ENCODE data around the gene RILPL2. TPM values are rescaled to one million over a fixed set of nuclear protein-coding genes. Genes with fewer than 3 reads are reported as not detected.

Gene RILPL2
- polyA plus RNA-seq, 3 donors: 19.3 to 25.1 (median 21.0) TPM

- H3K4me2 ChIP-seq (replicated peaks; ENCODE audit: extremely low read depth, low read length, poor library complexity, severe bottlenecking): no peak overlapping the region
- intact Hi-C loops (cut with micrococcal nuclease): no loop called here
- H3K36me3 ChIP-seq (replicated peaks in 1 of 2; ENCODE audit: control insufficient read depth in 1 of 2, insufficient read depth in 2 of 2, low read length in 2 of 2): peaks cover 10 to 33% of the 10 kb centered on the region in 2 donors
- H3K9ac ChIP-seq (ENCODE audit: insufficient read depth, low read length, poor library complexity, severe bottlenecking): no peak overlapping the region
- H3K4me1 ChIP-seq (ENCODE audit: control insufficient read depth in 1 of 2, insufficient read depth in 2 of 2, low read length in 2 of 2): no peaks in the 10 kb centered on the region
- no peak overlapping the region for H3K4me3 Mint-ChIP-seq
- H3K4me1 Mint-ChIP-seq: no peaks in the 10 kb centered on the region
- H4K20me1 ChIP-seq (ENCODE audit: insufficient read depth, low read length): peaks cover 7% of the 10 kb centered on the region
- no peaks in the 10 kb centered on the region for H3K79me2 ChIP-seq (ENCODE audit: insufficient read depth, low read length)
- no peak overlapping the region for H3K27ac ChIP-seq (ENCODE audit: low read depth in 1 of 2, low read length in 2 of 2)
- peaks cover 31 to 45% of the 10 kb centered on the region in 2 donors for H3K36me3 Mint-ChIP-seq
- no peak for DNase-seq
- no peaks in the 10 kb centered on the region for H3K9me3 ChIP-seq (replicated peaks in 1 of 2; ENCODE audit: control insufficient read depth in 1 of 2, insufficient read depth in 1 of 2, low read length in 2 of 2)
- 100% methylated on average over 6 of the region's 13 CpGs for WGBS (ENCODE audit: insufficient coverage)
- no peak for TF ChIP-seq CTCF (IDR thresholded peaks at IDR 0.05)
- H3K27me3 ChIP-seq (ENCODE audit: control insufficient read depth in 2 of 2, insufficient read depth in 2 of 2, low read length in 2 of 2): no peaks in the 10 kb centered on the region
- no peak overlapping the region for H2AFZ ChIP-seq (ENCODE audit: insufficient read depth, low read depth, low read length, poor library complexity, severe bottlenecking)
- H3K27ac Mint-ChIP-seq: peak overlapping the region in 1 of 7 donors; percentile 1
- H3K27me3 Mint-ChIP-seq (ENCODE audit: low read depth in 3 of 3): peaks cover 0 to 1% (median 0%) of the 10 kb centered on the region in 3 donors
- H3K4me3 ChIP-seq (replicated peaks in 1 of 3; ENCODE audit: low read depth in 2 of 3, low read length in 3 of 3): no peak overlapping the region
- H3K9me3 Mint-ChIP-seq: peaks cover 0 to 2% (median 0%) of the 10 kb centered on the region in 7 donors
Observed at GRCh38 chr12:123474485-123475245, 38.2 kb upstream of the RILPL2 start.

GRCh38 chr12:123472438-123472849 lies 36.0 kb upstream of the RILPL2 start:
- no peak overlapping the region for H3K9ac ChIP-seq (ENCODE audit: insufficient read depth, low read length, poor library complexity, severe bottlenecking)
- H3K4me1 Mint-ChIP-seq: no peaks in the 10 kb centered on the region
- no peak overlapping the region for H3K27ac Mint-ChIP-seq
- no peak for DNase-seq
- no peaks in the 10 kb centered on the region for H3K79me2 ChIP-seq (ENCODE audit: insufficient read depth, low read length)
- H3K27ac ChIP-seq (ENCODE audit: low read depth in 1 of 2, low read length in 2 of 2): no peak overlapping the region
- H4K20me1 ChIP-seq (ENCODE audit: insufficient read depth, low read length): peaks cover 25% of the 10 kb centered on the region
- no peaks in the 10 kb centered on the region for H3K4me1 ChIP-seq (ENCODE audit: control insufficient read depth in 1 of 2, insufficient read depth in 2 of 2, low read length in 2 of 2)
- no peak overlapping the region for H2AFZ ChIP-seq (ENCODE audit: insufficient read depth, low read depth, low read length, poor library complexity, severe bottlenecking)
- H3K4me2 ChIP-seq (replicated peaks; ENCODE audit: extremely low read depth, low read length, poor library complexity, severe bottlenecking): no peak overlapping the region
- H3K36me3 ChIP-seq (replicated peaks in 1 of 2; ENCODE audit: control insufficient read depth in 1 of 2, insufficient read depth in 2 of 2, low read length in 2 of 2): peaks cover 10 to 37% of the 10 kb centered on the region in 2 donors
- peaks cover 36 to 52% of the 10 kb centered on the region in 2 donors for H3K36me3 Mint-ChIP-seq
- no peak overlapping the region for H3K4me3 Mint-ChIP-seq
- H3K4me3 ChIP-seq (replicated peaks in 1 of 3; ENCODE audit: low read depth in 2 of 3, low read length in 3 of 3): no peak overlapping the region
- H3K27me3 Mint-ChIP-seq (ENCODE audit: low read depth in 3 of 3): no peaks in the 10 kb centered on the region
- TF ChIP-seq CTCF (IDR thresholded peaks at IDR 0.05): no peak
- no peaks in the 10 kb centered on the region for H3K9me3 ChIP-seq (replicated peaks in 1 of 2; ENCODE audit: control insufficient read depth in 1 of 2, insufficient read depth in 1 of 2, low read length in 2 of 2)
- intact Hi-C loops (cut with micrococcal nuclease): no loop called here
- WGBS (ENCODE audit: insufficient coverage): 96% methylated on average over 12 of the region's 12 CpGs
- H3K9me3 Mint-ChIP-seq: peaks cover 0 to 2% (median 0%) of the 10 kb centered on the region in 7 donors
- no peaks in the 10 kb centered on the region for H3K27me3 ChIP-seq (ENCODE audit: control insufficient read depth in 2 of 2, insufficient read depth in 2 of 2, low read length in 2 of 2)

Data from CD14-positive monocyte (primary cell).